Esophagus muscularis mucosa (tissue), 4 donors: Measurements from ENCODE around the gene RENBP. TPM values are rescaled to one million over a fixed set of nuclear protein-coding genes. Genes with fewer than 3 reads are reported as not detected.
A peak's percentile ranks its signal among the peaks of the same experiment; 100 is the strongest.

Experiments
- DNase-seq: peaks from one replicate; pipeline ENCODE4 v3.0.0-alpha.2; 2017; ENCODE audit errors: extremely low spot score
- H3K27ac ChIP-seq, 4 donors: fragments of 200-600 bp; sonication (generic); replicated peaks in 1 of 4; 1 replicate in 3 of 4; 2 replicates in 1 of 4; pipeline ENCODE4 v1.5.1; 2016 to 2019; ENCODE audit warnings: mild to moderate bottlenecking in 1 of 4
- H3K27me3 ChIP-seq, 4 donors: fragments of 200-600 bp; sonication (generic); one replicate each; pipeline versions ENCODE4 v1.5.1 to v1.6.0; 2016 to 2019
- H3K36me3 ChIP-seq, 4 donors: fragments of 200-600 bp; sonication (generic); one replicate each; pipeline ENCODE4 v1.5.1; 2016 to 2019
- H3K4me1 ChIP-seq, 4 donors: fragments of 200-600 bp; sonication (generic); one replicate each; pipeline ENCODE4 v1.5.1; 2016 to 2019
- H3K4me3 ChIP-seq, 4 donors: fragments of 200-600 bp; sonication (generic); 1 replicate in 2 of 4; 2 replicates in 2 of 4; pipeline ENCODE4 v1.5.1; 2016 to 2019; ENCODE audit warnings: mild to moderate bottlenecking in 4 of 4, moderate library complexity in 1 of 4
- H3K9me3 ChIP-seq, 4 donors: fragments of 200-600 bp; sonication (generic); 1 replicate in 3 of 4; 2 replicates in 1 of 4; pipeline ENCODE4 v1.5.1; 2016 to 2019
- EP300 ChIP-seq: sonication (generic); formaldehyde crosslinking; IDR thresholded peaks from one replicate; pipeline ENCODE4 v1.6.1; 2017; ENCODE audit warnings: antibody characterized with exemption
- POLR2A ChIP-seq: fragments of 450-650 bp; IDR thresholded peaks from one replicate; pipeline ENCODE4 v1.6.1; 2017; ENCODE audit warnings: antibody characterized with exemption, moderate library complexity, mild to moderate bottlenecking, low read depth
- POLR2AphosphoS5 ChIP-seq, 2 donors: sonication (generic); formaldehyde crosslinking; IDR thresholded peaks; one replicate each; pipeline ENCODE4 v1.6.1; 2017; ENCODE audit warnings: antibody characterized with exemption in 2 of 2
- WGBS: methylation state at CpG from one replicate; pipeline ENCODE4 v1.1.5; 2018; 5-methylcytosine and 5-hydroxymethylcytosine counted together
- intact Hi-C: fragments of 100-400 bp; cut with DNase I; formaldehyde crosslinking; loops from one replicate; pipeline ENCODE4 v1.15.1; 2023
- total RNA-seq, 4 donors: library from RNA; depleted of rRNA; stranded (reverse); fragments of >200 nt; gene quantifications; one replicate each; pipeline versions ENCODE4 v1.1.0 to v1.2.1, GENCODE V29; 2016
- TF ChIP-seq, protein P1 (sequence below), 3 experiments: fragments of 200-600 bp in 2 of 3; fragments of 450-650 bp in 1 of 3; sonication (generic) in 2 of 3; IDR thresholded peaks; one replicate each; pipeline ENCODE4 v1.5.1; 2017 to 2019; ENCODE audit warnings: antibody characterized with exemption in 3 of 3, mild to moderate bottlenecking in 2 of 3, moderate library complexity in 1 of 3

The RENBP gene
- total RNA-seq, 4 donors from 2014 or later = 8.0 to 12.6 (median 9.1) TPM

DNA sequence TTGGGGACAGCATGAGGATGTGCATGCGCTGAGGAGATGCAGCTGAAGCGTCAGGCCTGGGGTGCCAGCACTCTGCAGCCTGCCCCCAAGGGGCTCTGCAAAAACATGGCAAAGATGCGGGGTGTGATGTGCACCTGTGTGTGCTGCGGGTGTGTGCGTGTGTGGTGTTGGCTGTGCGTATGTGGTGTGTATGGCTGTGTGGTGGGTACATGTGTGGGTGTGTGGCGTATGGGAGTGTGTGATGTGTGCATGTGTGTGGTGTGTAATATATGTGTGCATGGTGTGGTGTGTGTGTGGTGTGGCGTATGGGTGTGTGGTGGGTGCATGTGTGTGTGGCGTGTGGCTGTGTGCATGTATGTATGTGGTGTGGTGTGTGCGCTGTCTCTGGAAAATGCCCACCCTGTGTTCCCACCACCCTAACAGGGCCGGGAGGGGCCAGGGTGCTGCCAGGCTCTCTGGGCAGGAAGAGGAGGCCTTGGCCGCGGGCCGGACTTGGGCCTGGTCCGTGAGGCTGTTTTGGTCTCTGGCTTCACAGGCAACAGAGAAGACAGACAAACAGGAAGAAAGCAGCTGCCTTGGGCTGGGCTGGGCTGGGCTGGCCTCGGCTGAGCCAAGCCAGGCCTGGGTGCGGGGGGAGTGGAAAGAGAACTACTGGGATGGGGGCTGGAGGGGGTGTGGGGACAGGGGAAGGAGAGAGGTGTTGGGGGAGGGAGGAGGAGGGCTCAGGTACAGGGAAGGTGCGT is 41.0 kb downstream of the RENBP start:
- no peaks in the 10 kb centered on the region for H3K9me3 ChIP-seq
- WGBS = 49% methylated on average over 17 of the region's 18 CpGs
- peaks cover 14 to 41% (median 34%) of the 10 kb centered on the region in 4 donors for H3K4me1 ChIP-seq
- intact Hi-C loops = no loop called here
- DNase-seq = no peak
- H3K36me3 ChIP-seq = no peaks in the 10 kb centered on the region
- H3K4me3 ChIP-seq = no peak overlapping the region
- no peaks in the 10 kb centered on the region for H3K27me3 ChIP-seq
- TF ChIP-seq, protein P1, sequence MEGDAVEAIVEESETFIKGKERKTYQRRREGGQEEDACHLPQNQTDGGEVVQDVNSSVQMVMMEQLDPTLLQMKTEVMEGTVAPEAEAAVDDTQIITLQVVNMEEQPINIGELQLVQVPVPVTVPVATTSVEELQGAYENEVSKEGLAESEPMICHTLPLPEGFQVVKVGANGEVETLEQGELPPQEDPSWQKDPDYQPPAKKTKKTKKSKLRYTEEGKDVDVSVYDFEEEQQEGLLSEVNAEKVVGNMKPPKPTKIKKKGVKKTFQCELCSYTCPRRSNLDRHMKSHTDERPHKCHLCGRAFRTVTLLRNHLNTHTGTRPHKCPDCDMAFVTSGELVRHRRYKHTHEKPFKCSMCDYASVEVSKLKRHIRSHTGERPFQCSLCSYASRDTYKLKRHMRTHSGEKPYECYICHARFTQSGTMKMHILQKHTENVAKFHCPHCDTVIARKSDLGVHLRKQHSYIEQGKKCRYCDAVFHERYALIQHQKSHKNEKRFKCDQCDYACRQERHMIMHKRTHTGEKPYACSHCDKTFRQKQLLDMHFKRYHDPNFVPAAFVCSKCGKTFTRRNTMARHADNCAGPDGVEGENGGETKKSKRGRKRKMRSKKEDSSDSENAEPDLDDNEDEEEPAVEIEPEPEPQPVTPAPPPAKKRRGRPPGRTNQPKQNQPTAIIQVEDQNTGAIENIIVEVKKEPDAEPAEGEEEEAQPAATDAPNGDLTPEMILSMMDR (IDR thresholded peaks at IDR 0.05) = no peak
- TF ChIP-seq EP300 (no peak), POLR2AphosphoS5 (IDR thresholded peaks at IDR 0.05) (no peak), POLR2A (no peak)
- peak overlapping the region; percentile 17 to 41 (median 34) for H3K27ac ChIP-seq

- 64% methylated on average over 8 of the region's 10 CpGs for WGBS
- Histone ChIP-seq H3K4me3 (no peak overlapping the region), H3K9me3 (no peaks in the 10 kb centered on the region), H3K27ac (no peak overlapping the region), H3K27me3 (no peaks in the 10 kb centered on the region), H3K4me1 (peaks cover 14 to 41% (median 34%) of the 10 kb centered on the region in 4 donors), H3K36me3 (no peaks in the 10 kb centered on the region)
- DNase-seq = no peak
- no peak for TF ChIP-seq POLR2A
- no peak for TF ChIP-seq EP300
- TF ChIP-seq POLR2AphosphoS5 (IDR thresholded peaks at IDR 0.05) = no peak
- TF ChIP-seq, protein P1 (IDR thresholded peaks at IDR 0.05) = no peak
- intact Hi-C loops = no loop called here
Observed at GRCh38 chrX:153902385-153902784, 42.1 kb downstream of the RENBP start.

GRCh38 chrX:153901753-153902140 is 42.7 kb downstream of the RENBP start:
- no peak for DNase-seq
- H3K27ac ChIP-seq = no peak overlapping the region
- intact Hi-C loops = no loop called here
- no peak for TF ChIP-seq EP300
- TF ChIP-seq, protein P1 (IDR thresholded peaks at IDR 0.05) = no peak
- TF ChIP-seq POLR2AphosphoS5 (IDR thresholded peaks at IDR 0.05) = no peak
- TF ChIP-seq POLR2A = no peak
- H3K27me3 ChIP-seq = no peaks in the 10 kb centered on the region
- H3K9me3 ChIP-seq = no peaks in the 10 kb centered on the region
- no peak overlapping the region for H3K4me3 ChIP-seq
- peaks cover 14 to 41% (median 34%) of the 10 kb centered on the region in 4 donors for H3K4me1 ChIP-seq
- WGBS = 66% methylated on average over 8 of the region's 8 CpGs
- H3K36me3 ChIP-seq = no peaks in the 10 kb centered on the region

DNA sequence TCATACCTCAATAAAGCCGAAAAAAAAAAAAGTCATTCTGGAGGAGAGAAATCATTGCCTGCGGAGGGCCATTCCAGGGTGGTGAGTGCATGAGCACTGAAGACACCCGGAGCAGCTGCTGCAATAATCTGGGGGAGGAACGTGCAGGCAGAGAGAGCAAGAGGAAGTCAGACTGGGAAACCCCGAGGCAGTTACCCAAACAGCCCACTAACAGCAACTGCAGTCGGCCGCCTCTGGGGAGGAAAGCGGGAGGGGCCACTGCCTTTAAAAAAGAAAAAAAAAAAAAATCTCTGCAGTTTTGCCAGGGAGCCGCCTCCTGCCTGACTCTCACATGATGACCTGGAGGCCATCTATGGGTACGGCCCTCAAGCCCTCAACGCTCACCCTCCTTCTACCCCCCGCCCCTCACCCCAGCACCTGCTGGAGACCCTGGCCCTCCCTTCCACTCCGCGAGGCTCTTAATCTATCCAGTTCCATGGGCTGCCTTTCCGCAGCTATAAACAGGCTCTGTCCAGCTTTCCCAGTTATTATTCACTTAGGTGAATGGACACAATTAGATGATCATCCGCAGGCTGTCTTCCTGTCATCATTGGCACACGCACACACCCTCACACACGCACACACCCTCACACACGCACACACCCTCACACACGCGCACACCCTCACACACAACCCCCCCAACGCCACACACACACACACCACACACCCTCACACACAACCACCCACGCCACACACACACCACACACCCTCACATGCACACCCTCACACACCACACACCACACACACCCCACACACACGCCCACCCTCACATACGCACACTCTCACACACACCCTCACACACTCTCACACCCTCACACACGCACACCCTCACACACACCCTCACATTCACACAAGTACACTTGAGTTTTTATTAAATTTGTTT is 43.4 kb downstream of the RENBP start:
- TF ChIP-seq, protein P1 (IDR thresholded peaks at IDR 0.05) = no peak
- TF ChIP-seq EP300 (no peak), POLR2A (no peak), POLR2AphosphoS5 (IDR thresholded peaks at IDR 0.05) (peak in 1 of 2 donors; percentile 8)
- H3K27ac ChIP-seq = peak overlapping the region in 2 of 4 donors; percentile 18 to 26
- no peak for DNase-seq
- H3K36me3 ChIP-seq = no peaks in the 10 kb centered on the region
- WGBS = 52% methylated on average over 26 of the region's 26 CpGs
- H3K27me3 ChIP-seq = no peaks in the 10 kb centered on the region
- peaks cover 0 to 2% (median 0%) of the 10 kb centered on the region in 4 donors for H3K9me3 ChIP-seq
- intact Hi-C loops = no loop called here
- H3K4me1 ChIP-seq = peaks cover 14 to 41% (median 34%) of the 10 kb centered on the region in 4 donors
- no peak overlapping the region for H3K4me3 ChIP-seq
